Hematopoietic multipotent progenitor cell treated with erythropoietin and hydrocortisone succinate and interleukin-3 and kit ligand, for 8 days (in vitro differentiated cells): ENCODE measurements around the gene FAM237A.

Experiments used
- DNase-seq: peaks from one replicate; pipeline ENCODE4 v3.0.0-alpha.2; 2015

Gene FAM237A

GRCh38 chr2:206692971-206693370 is 50.7 kb downstream of the FAM237A start:
- no peak for DNase-seq

- peak; percentile 73 for DNase-seq
These were observed 51.3 kb downstream of the FAM237A start for GRCh38 chr2:206693399-206694137.

- no peak for DNase-seq
These were observed 54.6 kb downstream of the FAM237A start for GRCh38 chr2:206696910-206697309.

- DNase-seq: no peak
These were observed 56.5 kb downstream of the FAM237A start for GRCh38 chr2:206698811-206699210.
